A549 (cell line): ENCODE results near the gene UPK3A.

ENCODE experiments used
- EHF ChIP-seq: fragments of 250-450 bp; sonication (Bioruptor Pico); IDR thresholded peaks from 2 replicates; pipeline ENCODE4 v1.5.0; 2020; ENCODE audit warnings: mild to moderate bottlenecking
- EP300 ChIP-seq, 2 experiments: fragments of >200 bp; sonication (Bioruptor Twin); formaldehyde crosslinking; IDR thresholded peaks; 2 replicates in 1 of 2; 3 replicates in 1 of 2; pipeline ENCODE4 v1.6.1; 2016 to 2017
- NR3C1 ChIP-seq: fragments of >200 bp; sonication (Bioruptor Twin); formaldehyde crosslinking; IDR thresholded peaks from 3 replicates; pipeline ENCODE4 v1.6.1; 2017
- POLR2A ChIP-seq: IDR thresholded peaks from 2 replicates; pipeline ENCODE4 v1.6.1; 2012; ENCODE audit warnings: mild to moderate bottlenecking, low read length
- SMC3 ChIP-seq: fragments of >200 bp; sonication (Bioruptor Twin); formaldehyde crosslinking; IDR thresholded peaks from 3 replicates; pipeline ENCODE4 v1.6.1; 2018; ENCODE audit warnings: inconsistent platforms
- ZFP36 ChIP-seq: fragments of 450-650 bp; IDR thresholded peaks from 2 replicates; pipeline ENCODE4 v1.6.1; 2014; ENCODE audit warnings: borderline replicate concordance; ENCODE audit not compliant: partially characterized antibody
- TF ChIP-seq, protein P1 (sequence below): fragments of >200 bp; sonication (Bioruptor Twin); formaldehyde crosslinking; IDR thresholded peaks from 3 replicates; pipeline ENCODE4 v1.5.1; 2016
- TF ChIP-seq, protein P2 (sequence below): fragments of 200-600 bp; sonication (generic); IDR thresholded peaks from 2 replicates; pipeline ENCODE4 v1.6.1; 2016; ENCODE audit warnings: antibody characterized with exemption, mild to moderate bottlenecking, moderate library complexity
- TF ChIP-seq, protein P3 (sequence below): fragments of 250-450 bp; sonication (Bioruptor Pico); IDR thresholded peaks from 2 replicates; pipeline ENCODE4 v1.5.0; 2021; ENCODE audit warnings: mild to moderate bottlenecking, moderate library complexity, borderline replicate concordance

GRCh38 chr22:45323695-45324094 is 38.9 kb downstream of the UPK3A start:
- TF ChIP-seq, protein P1, sequence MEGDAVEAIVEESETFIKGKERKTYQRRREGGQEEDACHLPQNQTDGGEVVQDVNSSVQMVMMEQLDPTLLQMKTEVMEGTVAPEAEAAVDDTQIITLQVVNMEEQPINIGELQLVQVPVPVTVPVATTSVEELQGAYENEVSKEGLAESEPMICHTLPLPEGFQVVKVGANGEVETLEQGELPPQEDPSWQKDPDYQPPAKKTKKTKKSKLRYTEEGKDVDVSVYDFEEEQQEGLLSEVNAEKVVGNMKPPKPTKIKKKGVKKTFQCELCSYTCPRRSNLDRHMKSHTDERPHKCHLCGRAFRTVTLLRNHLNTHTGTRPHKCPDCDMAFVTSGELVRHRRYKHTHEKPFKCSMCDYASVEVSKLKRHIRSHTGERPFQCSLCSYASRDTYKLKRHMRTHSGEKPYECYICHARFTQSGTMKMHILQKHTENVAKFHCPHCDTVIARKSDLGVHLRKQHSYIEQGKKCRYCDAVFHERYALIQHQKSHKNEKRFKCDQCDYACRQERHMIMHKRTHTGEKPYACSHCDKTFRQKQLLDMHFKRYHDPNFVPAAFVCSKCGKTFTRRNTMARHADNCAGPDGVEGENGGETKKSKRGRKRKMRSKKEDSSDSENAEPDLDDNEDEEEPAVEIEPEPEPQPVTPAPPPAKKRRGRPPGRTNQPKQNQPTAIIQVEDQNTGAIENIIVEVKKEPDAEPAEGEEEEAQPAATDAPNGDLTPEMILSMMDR: no peak
- TF ChIP-seq NR3C1 (no peak), POLR2A (no peak), EP300 (IDR thresholded peaks at IDR 0.05) (no peak), ZFP36 (no peak), EHF (CRISPR knock-in tag) (no peak), SMC3 (no peak)
- TF ChIP-seq, protein P2, sequence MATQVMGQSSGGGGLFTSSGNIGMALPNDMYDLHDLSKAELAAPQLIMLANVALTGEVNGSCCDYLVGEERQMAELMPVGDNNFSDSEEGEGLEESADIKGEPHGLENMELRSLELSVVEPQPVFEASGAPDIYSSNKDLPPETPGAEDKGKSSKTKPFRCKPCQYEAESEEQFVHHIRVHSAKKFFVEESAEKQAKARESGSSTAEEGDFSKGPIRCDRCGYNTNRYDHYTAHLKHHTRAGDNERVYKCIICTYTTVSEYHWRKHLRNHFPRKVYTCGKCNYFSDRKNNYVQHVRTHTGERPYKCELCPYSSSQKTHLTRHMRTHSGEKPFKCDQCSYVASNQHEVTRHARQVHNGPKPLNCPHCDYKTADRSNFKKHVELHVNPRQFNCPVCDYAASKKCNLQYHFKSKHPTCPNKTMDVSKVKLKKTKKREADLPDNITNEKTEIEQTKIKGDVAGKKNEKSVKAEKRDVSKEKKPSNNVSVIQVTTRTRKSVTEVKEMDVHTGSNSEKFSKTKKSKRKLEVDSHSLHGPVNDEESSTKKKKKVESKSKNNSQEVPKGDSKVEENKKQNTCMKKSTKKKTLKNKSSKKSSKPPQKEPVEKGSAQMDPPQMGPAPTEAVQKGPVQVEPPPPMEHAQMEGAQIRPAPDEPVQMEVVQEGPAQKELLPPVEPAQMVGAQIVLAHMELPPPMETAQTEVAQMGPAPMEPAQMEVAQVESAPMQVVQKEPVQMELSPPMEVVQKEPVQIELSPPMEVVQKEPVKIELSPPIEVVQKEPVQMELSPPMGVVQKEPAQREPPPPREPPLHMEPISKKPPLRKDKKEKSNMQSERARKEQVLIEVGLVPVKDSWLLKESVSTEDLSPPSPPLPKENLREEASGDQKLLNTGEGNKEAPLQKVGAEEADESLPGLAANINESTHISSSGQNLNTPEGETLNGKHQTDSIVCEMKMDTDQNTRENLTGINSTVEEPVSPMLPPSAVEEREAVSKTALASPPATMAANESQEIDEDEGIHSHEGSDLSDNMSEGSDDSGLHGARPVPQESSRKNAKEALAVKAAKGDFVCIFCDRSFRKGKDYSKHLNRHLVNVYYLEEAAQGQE: no peak
- TF ChIP-seq, protein P3, sequence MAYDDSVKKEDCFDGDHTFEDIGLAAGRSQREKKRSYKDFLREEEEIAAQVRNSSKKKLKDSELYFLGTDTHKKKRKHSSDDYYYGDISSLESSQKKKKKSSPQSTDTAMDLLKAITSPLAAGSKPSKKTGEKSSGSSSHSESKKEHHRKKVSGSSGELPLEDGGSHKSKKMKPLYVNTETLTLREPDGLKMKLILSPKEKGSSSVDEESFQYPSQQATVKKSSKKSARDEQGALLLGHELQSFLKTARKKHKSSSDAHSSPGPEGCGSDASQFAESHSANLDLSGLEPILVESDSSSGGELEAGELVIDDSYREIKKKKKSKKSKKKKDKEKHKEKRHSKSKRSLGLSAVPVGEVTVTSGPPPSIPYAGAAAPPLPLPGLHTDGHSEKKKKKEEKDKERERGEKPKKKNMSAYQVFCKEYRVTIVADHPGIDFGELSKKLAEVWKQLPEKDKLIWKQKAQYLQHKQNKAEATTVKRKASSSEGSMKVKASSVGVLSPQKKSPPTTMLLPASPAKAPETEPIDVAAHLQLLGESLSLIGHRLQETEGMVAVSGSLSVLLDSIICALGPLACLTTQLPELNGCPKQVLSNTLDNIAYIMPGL (CRISPR knock-in tag): no peak
